HG03139 (cell line): ENCODE data around the gene SYNE4.

ENCODE experiments used
- ATAC-seq: cut with Tn5 transposase; IDR thresholded peaks from one replicate; pipeline ENCODE4 v1.9.1; 2021; ENCODE audit not compliant: unreplicated experiment

SYNE4 gene

DNA sequence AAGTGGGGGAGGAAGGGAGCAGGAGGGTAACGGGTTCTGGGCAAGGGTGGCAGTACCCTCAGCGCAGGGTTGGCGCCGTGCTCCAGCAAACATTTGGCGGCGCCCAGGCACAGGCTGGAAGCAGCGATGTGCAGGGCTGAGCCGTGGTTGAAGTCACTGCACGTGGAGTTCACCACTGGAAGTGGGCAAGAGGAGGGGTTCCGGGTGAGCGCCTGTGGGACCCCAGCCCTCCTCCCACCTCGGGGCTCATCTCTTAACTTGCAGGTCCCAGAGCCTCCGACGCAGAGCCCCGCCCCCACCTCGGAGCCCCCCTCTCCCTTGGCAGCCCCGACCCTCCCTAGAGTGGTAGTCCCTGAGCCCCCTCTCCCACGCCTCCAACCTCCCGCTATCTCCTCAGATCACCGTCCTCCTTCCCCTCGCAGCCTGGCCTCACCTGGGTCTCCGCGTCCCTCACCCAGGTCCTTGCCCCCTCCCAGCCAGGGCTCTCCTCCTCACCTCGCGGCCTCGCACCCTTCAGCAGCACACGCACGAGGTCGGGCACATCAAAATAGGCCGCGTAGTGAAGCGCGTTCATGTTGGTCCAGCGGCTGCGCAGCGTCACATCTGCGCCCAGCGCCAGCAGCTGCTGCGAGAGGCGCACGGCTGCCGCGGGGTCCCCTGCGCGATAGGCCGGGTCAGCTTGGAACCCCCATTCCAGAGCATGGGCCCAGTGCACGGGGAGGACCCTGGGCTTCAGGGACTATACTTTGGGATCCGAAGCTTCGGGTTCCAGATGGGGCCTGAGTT lies 17.7 kb upstream of the SYNE4 start:
- ATAC-seq = no peak

DNA sequence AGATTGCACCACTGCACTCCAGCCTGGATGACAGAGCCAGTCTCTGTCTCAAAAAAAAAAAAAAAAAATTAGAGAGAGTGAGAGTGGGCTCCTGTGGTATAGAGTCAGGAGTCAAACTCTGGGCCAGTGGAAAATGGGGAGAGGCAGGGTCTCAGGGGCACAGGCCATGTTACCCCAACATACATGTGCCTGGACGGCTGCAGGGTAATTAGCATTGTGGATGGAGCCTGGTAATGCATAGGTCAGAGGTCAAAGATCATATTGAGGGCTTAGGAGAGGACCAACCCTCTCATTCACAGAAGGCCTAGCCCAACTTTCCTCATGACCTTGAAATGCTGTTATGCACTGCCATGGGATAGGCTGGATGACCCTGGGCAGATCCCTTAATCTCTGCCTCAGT lies 16.9 kb upstream of the SYNE4 start:
- no peak for ATAC-seq

DNA sequence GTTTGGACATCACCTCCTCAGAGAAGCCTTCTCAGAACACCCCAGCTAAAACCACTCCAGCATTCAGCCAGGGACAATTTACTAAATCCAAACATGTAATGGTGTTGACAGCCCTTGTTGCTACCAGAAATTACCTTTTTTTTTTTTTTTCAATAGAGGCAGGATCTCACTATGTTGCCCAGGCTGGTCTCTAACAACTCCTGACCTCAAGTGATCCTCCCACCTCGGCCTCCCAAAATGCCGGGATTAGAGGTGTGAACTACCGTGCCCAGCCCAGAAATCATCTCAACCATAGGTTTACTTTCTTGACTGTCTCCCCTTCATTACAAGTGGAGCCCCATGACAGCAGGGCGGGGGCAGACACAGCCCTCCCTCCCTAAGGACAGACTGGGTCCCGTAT lies 14.8 kb upstream of the SYNE4 start:
- ATAC-seq = no peak

DNA sequence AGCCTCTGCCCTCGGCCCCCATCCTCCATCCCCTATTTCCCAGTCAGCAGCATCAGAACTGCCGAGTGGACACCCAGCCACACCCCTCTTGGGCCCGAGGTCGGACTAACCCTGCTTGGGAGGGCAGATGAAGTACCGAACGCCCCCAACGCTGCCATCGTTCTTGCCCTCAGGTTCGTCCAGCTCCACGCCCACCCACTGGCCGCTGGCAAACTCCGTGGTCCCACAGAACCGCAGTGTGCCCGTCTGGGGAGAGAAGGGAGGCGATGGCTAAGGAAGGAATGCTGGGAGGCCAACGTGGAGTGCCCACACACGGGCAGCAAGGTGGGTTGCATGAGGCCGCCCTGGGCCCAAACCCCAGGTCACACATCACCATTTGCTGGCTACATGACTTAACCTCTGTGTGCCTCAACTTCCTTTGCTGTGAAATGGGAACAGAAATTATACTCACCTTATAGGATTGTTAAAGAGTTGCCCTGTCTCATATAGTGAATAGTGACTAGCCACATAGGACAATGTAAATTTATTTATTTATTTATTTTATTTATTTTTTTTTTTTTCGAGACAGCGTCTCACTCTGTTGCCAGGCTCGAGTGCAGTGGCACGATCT lies 10.6 kb upstream of the SYNE4 start:
- ATAC-seq = no peak

DNA sequence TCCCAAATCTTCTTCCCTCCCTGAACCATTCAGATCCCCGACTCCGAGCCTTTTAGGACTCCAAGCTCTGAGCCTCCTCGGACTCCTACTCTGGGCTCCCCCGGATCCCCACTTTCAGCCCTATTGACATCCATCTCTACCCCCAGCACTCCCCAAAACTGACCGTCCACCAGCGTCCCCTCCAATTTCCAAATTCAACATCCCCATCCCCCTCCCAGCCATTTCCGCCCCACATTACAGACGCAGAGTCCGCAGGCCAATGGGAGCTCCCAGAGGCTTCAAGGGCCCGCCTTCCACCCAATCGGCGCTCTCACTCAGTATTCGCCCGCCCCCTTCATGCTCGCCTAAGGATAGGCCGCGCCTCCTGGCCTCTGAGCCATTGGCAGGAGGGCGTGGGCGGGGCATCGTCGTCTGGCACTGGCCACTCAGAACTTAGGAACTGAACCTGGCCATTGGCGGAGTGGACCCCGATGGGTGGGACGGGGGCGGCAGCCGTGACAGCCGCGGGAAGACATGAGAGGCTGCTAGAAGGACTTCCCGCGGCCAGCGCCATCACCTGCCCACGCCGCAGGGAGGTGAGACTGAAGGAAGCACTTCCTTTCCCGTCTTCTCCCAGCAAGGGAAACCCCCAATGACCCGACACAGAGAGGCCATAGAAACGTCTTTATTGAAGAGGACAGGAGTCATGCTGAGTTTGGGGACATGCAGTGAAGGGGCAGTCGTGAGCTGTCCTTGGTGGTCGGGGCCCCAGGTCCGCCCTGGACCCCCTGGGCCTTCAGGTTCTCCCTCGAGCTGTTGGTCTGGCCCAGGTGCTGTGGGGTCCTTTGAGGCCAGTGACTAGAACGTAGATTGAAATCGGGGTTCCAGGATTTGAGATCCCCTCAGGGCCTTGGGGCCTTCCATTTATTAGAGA lies 5.7 kb upstream of the SYNE4 start, which contains the start of gene ALKBH6:
Gene ALKBH6, minus strand, starts transcription at position 202 of the 913 bp plus-strand sequence. CDS start 816 bp downstream, outside the sequence.
- peak; percentile 95 for ATAC-seq

DNA sequence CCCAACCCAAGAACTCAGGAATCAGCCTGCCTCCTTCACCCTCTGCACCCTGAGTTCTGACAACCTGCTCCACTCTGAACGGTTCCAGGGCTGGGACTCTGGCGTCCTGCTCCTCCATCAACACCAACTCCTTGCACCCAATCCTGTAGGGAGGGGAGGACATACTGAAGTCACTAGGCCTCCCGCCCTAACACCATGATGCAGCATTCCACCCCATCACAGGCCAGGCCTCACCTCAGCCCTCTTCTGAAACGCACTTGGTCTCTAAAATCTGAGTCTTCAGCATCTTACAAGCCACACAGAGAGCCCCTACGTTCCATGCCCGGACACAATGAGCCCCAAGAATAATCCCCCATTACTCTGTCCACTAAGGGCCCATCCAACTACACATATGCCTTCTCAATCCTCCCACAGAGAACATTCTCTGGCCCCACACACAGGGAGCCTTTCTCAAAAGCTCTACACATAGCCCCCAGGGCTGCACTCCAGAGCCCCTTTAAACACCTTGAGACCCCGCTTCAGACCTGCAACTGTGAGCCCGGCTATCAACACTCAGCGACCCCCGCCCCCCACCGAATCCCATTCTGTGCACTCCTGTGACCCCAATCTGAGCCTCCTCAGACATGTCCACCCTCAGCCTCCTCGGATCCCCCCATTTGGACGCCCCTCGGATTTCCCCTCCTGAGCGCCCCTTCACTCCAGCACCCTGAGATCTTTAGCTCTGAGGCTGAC lies 4.8 kb upstream of the SYNE4 start:
- no peak for ATAC-seq

DNA sequence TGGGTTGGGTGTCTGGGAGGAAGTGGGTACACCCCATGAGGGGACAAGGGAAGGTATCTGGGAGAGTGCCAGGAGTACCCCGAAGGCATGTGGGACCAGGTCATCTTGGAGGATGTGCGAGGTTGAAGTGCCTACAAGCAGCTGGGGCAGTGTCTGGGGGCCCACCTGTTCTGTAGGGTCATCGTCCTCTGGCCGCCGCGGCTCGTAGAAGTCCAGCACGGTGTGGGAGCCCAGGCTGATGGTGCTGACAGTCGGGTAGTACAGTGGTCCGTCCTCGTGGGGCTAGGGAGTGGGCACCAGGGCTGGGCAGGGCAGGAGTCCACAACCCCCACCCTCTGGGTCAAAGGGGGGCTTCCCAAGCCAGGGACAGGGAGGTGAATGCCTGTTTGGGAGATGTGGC lies 1.8 kb upstream of the SYNE4 start:
- ATAC-seq = no peak

DNA sequence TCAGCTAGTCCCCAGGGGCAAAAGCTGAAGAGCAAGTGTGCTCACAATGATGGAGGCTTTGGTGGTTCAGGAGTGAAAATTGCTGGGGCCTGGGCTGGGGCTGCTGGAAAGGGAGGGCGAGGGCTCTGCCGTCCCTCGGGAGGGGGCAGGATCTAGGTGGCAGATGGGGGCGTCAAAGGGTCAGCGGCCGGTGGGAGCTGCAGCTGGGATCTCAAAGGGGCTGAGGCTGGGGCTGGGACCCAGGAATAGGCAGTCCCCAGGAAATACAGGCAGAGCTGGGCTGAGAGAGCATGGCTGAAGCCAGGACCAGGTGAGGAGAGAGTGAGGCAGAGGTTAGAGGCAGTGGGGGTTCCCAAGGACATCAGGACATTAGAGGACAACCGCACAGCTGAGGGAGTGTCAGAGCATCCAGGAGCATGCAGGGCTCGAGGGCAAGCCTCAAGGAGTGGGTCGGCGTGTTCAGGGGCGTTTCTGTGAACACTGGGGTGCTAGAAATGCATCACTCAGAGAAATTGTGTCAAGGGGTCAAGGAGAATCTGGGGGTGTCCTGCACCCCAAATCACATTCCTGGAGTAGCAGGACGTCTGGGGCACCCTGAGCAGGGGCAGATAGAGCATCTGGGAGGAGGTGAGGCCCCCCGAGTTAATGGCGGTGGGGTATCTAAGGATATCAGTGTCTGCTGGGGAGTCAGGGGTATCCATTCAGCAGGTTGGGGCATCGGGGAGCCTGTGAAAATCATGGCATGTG lies 1.2 kb upstream of the SYNE4 start:
- ATAC-seq = no peak

DNA sequence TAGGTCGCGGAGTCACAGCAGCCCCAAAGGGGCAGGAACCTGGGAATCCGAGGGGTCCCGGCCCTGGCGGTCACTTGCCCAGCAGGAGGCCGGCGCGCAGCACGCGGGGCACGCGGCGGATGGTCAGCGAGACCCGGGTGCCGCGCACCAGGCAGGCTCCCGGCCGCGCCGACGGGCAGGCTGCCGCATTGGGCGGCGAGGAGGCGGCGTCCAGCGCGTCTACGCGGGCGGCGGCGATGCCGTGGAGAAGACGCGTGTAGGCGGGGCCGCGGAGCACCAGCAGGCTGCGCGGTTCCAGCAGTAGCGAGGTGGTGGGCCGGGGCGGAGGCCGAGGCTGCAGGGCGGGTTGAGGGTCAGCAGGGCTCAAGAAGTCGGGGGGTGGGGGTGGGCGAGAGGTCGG lies 607 bp upstream of the SYNE4 start:
- no peak for ATAC-seq

DNA sequence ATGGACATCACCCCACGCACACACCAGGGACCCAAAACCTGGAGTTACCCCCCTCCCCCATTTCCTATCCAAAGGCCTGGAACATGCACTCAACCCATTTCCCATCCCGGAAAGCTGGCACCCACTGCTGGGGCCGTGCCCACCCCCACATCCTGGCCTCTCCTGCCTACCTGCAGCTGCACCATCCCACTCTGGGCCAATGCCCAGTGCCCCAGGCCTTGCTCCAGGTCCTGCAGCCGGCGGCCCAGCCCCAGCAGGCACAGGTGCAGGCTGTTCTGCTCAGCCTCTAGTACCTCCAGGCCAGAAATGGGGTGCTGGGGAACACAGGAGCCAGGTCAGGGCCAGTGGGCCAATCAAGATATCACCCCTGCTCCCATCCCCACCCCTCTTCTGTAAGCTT lies 1.7 kb downstream of the SYNE4 start:
- no peak for ATAC-seq

DNA sequence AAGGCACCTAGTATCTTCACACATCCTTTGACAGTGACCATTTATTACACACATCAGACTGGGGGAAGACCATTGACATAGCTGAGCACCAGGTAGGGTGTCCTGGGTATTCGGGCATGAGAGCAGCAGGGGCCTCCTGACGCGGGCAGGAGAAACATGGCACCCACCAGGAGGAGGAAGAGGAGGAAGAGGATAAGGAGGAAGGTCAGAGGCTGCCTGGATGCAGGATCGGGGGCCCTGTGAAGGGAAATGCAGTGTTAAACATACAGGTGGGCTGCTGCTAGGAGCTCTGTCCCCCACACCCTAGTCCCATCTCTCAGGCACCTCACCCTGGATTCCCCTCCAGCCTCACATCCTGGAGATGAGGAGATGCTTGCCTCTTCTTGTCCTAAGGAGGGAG lies 5.3 kb downstream of the SYNE4 start:
- ATAC-seq = no peak

DNA sequence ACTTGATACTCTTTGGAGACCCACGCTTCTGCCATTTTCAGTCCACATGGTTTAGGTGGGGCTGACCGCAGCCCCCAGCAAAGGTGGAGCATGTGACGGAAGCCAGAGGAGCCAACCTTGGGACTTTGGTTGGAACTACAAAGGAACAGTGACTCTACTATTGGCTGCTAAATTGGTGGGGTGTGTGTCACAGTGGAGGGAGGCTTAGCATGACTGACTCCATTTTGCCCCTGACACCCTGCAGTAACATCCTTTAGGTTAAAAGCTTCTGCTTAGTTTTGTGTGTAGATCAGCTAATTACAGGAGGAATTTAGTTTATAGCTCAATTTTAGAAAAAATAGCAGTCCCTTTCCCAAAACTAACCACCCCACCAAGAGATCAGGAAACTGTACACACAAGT lies 7.0 kb downstream of the SYNE4 start:
- no peak for ATAC-seq

DNA sequence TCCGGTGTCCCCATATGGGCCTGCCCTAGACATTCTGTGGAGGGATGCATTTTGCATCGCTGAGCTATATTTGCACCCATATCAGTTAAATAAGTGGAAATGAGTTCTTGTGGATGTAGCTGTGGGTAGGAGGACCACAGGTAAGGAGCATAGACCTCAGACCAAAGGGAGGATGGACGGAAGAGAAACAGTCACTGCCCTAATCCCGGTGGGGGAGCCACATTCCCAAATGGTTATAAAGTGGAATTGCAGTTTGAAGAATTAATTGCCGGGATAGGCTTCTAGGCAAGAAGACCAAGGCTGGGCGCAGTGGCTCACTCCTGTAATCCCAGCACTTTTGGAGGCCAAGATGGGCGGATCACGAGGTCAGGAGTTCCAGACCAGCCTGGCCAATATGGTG lies 11.8 kb downstream of the SYNE4 start:
- no peak for ATAC-seq

DNA sequence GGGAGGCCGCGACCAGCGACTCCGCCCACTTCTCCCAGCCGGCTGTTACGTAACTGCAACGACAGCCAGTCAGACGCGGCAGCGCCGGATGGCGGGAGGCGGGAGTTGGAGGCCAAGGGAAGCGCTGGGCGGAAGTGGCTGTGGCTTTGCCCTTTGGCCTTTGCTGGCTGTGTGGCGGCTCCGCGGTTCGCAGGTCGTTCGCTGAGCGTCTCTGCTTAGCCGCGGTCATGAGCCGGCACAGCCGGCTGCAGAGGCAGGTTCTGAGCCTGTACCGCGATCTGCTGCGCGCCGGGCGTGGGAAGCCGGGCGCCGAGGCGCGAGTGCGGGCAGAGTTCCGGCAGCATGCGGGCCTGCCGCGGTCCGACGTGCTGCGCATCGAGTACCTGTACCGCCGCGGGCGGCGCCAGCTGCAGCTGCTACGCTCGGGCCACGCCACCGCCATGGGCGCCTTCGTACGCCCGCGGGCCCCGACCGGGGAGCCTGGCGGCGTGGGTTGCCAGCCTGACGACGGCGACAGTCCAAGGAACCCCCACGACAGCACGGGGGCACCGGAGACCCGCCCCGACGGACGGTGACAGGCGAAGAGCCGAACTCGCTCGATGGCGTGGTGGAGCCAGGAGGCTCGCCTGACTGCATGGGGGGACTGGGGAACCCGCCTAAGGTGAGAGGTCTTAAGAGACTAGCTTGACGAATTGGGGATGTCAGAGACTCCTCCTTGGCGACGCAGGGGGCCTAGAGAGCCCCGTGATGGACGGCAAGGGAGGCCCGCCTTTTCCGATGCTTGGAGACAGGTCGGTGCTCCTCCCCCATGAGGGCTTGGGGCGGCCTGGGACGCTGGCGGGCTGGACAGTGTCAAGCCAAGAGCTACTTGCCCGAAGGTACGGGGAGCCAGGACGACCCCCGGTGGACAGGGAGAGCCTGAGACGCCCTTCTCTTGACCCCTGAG lies 13.3 kb downstream of the SYNE4 start, which contains the start of gene SDHAF1:
Gene SDHAF1, plus strand, starts transcription at position 141 of the 946 bp plus-strand sequence. Its CDS starts 87 bp downstream, at position 228.
- peak; percentile 74 for ATAC-seq

DNA sequence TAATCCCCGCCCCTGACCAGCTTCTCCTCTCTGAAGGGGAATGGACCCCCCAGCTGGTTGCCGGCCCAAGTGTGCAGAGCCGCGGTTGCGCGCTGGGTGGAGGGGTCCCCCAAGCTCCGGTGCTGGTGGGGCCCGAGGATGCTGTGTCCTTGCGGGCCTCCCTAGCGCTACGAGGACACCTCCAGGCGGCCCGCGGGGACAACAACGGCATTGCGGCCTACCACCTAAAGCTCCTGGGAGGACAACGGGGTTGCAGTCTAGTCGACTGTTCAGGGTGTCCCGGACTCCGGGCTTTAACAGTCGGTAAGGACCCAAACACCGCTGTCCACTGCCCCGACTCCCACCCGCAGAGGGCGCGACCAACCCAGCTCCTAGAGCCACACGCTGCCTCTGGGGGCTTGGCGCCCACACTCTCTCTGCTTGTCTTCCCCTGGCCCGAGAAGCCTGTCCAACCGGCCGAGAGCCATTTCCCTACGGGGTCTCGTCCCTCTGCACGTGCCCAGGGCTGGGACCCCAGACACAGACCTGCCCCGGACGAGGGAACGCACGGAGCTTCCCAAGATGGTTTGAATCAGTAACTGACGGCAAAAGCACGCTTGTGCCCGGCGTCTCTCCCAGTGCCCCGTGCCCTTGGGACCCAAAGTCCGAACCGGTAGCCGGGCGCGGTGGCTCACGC lies 14.6 kb downstream of the SYNE4 start:
- no peak for ATAC-seq

DNA sequence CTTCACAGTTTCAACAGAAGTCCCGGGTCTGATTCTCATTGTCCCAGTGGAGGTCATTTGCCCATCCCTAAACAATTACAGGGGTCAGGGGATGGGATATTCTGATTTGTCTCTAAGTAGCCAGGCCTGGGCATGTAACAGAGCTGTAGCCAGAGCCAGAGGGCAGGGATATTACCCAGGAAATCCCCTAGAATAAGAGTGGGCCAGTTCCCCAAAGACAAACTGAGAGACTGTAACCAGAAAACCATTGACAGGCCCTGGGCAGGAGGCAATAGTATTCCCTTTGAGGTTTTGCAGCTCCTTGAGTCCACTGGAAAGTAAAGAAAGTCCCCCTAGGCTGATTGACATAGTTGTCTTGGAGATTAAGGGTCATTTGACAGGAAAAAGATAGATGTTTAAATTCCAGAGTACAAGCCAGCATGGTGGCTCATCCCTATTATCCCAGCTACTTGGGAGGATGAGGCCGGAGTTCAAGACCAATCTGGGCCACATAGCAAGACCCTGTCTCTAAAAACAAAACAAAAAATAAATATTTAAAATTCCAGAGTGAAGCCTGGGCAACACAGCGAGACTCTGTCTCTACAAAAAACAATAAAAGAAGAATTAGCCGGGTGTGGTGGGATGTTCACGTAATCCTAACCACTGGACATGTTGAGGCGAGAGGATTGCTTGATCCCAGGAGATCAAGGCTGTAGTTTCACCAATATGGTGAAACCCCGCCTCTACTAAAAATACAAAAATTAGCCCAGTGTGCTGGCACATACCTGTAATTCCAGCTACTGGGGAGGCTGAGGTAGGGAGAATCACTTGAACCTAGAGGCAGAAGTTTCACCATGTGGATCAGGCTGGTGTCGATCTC lies 15.5 kb downstream of the SYNE4 start:
- no peak for ATAC-seq

DNA sequence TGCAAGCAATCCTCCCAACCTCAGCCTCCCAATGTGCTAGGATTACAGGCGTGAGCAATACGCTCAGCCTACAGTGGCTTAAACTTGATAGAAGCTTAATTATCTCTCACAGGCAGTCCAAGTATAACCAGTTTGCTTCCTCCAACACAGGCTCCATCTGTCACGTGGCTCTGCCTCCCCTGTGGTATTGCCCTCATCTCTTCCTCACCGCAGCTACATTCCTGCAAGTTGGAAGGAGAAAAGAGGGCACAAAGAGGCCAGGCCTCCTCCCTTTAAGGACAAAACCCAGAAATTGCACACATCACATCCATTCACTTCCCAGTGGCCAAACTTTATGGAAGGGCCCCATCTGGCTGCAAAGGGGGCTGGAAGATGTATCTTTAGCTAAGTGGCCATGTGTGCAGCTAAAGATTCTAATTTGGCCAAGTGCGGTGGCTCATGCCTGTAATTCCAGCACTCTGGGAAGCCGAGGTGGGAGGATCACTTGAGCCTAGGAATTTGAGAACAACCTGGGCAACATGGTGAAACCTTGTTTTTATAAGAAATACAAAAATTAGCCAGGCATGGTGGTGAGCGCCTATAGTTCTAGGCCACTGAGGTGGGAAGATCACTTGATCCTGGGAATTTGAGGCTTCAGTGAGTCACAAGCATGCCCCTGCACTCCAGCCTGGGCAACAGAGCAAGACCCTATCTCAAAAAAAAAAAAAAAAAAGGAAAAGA lies 16.7 kb downstream of the SYNE4 start:
- ATAC-seq = no peak
